ENCODE measurements around the gene SPEM2. TPM values are rescaled to one million over a fixed set of nuclear protein-coding genes. Genes with fewer than 3 reads are reported as not detected.

SPEM2 gene
- total and polyA plus RNA-seq, 2 of the 8 experiments (the other 6 are each of a cell fraction or from before 2014, with no cell fraction given) = 0.03 TPM; not detected in 1

DNA sequence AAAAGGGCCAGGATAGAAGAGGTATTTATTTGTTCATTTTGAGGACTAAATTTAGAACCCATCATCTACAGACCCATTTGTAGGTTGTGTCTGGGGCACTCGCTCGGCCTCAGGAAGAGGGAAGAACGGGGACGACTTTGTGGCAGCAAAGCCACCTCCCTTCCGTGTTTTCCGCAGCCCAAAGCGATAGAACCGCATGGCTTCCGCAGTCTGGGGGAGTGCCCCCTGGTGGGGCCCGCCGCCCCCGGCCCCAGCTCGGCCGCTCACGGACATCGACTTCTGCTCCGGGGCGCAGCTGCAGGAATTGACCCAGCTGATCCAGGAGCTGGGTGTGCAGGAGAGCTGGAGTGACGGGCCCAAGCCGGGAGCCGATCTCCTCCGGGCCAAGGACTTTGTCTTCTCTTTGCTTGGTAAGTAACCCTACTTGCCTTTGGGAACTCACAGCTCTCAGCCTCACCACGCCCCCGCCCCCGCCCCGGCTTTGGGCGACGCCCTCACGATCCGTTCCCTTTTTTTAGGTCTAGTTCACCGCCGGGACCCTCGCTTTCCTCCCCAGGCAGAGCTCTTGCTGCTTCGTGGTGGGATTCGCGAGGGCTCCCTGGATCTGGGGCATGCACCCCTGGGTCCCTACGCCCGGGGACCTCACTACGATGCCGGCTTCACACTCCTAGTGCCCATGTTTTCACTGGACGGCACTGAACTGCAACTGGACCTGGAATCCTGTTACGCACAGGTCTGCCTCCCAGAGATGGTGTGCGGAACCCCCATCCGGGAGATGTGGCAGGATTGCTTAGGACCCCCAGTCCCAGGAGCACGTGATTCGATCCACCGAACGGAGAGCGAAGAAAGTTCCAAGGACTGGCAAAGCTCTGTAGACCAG is 10.5 kb downstream of the SPEM2 start (continued):
- TF ChIP-seq CBX8 (IDR thresholded peaks at IDR 0.05; ENCODE audit: borderline replicate concordance, low read depth, low read length) (no peak), CTCF (IDR thresholded peaks at IDR 0.05; ENCODE audit: control extremely low read depth in 1 of 3, insufficient read depth in 1 of 3, low read depth in 1 of 3, low read length in 3 of 3) (peak; percentile 4 to 20 (median 13); a peak in 2 of 4 replicates), RBBP5 (IDR thresholded peaks at IDR 0.05; ENCODE audit: borderline replicate concordance, low read depth, low read length) (no peak; the same call in 1 of the 2 replicates), GTF2F1 (IDR thresholded peaks at IDR 0.05; ENCODE audit: borderline replicate concordance, low read depth, low read length) (no peak), CHD2 (IDR thresholded peaks at IDR 0.05; ENCODE audit: low read length) (no peak), SIN3A (conservative IDR thresholded peaks at IDR 0.05 in 1 of 2, IDR thresholded peaks at IDR 0.05 in 1 of 2; ENCODE audit: low read depth in 1 of 2, low read length in 2 of 2) (0 out of 4 replicates have a peak, but pooled peaks have one; percentile 10 to 36), HDAC2 (IDR thresholded peaks at IDR 0.05; ENCODE audit: borderline replicate concordance in 1 of 2, low read depth in 2 of 2, low read length in 2 of 2) (peak in 1 of 2 experiments; percentile 26; a peak in 1 of 4 replicates), CEBPB (IDR thresholded peaks at IDR 0.05; ENCODE audit: low read depth, low read length) (no peak), ZNF274 (IDR thresholded peaks at IDR 0.05; ENCODE audit: borderline replicate concordance, extremely low read depth, low read length) (no peak), RXRA (IDR thresholded peaks at IDR 0.05; ENCODE audit: insufficient read depth, low read depth, low read length) (no peak), RAD21 (IDR thresholded peaks at IDR 0.05 in 1 of 2, conservative IDR thresholded peaks at IDR 0.05 in 1 of 2; ENCODE audit: low read depth in 2 of 2, low read length in 2 of 2) (no peak; a peak in 1 of 4 replicates), PHF8 (conservative IDR thresholded peaks at IDR 0.05; ENCODE audit: low read depth, low read length) (0 out of 2 replicates have a peak, but pooled peaks have one; percentile 56)
- TF ChIP-seq, protein P1, sequence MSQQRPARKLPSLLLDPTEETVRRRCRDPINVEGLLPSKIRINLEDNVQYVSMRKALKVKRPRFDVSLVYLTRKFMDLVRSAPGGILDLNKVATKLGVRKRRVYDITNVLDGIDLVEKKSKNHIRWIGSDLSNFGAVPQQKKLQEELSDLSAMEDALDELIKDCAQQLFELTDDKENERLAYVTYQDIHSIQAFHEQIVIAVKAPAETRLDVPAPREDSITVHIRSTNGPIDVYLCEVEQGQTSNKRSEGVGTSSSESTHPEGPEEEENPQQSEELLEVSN (IDR thresholded peaks at IDR 0.05) = peak; percentile 38; the same call in 1 of the 2 replicates
- TF ChIP-seq, protein P2, sequence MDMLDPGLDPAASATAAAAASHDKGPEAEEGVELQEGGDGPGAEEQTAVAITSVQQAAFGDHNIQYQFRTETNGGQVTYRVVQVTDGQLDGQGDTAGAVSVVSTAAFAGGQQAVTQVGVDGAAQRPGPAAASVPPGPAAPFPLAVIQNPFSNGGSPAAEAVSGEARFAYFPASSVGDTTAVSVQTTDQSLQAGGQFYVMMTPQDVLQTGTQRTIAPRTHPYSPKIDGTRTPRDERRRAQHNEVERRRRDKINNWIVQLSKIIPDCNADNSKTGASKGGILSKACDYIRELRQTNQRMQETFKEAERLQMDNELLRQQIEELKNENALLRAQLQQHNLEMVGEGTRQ (IDR thresholded peaks at IDR 0.05; ENCODE audit: low read length) = 0 out of 2 replicates have a peak, but pooled peaks have one; percentile 5

All from H1 (cell line).